SK-N-SH (cell line): Measurements from ENCODE around the gene CXADR. TPM values are rescaled to one million over a fixed set of nuclear protein-coding genes. Genes with fewer than 3 reads are reported as not detected.

Experiments
- CTCF ChIA-PET: fragments of 300-600, 350-600 bp; formaldehyde crosslinking; extraction: SDS; loops from one replicate; lab custom pipeline; 2021; lab: Yijun Ruan, JAX
- POLR2A ChIA-PET: fragments of 350-600 bp; sonication (Branson Sonifier 250); formaldehyde crosslinking; extraction: SDS; loops from one replicate; lab custom pipeline; 2020; ENCODE audit warnings: antibody characterized with exemption, inconsistent platforms; lab: Yijun Ruan, JAX
- DNase-seq: peaks from one replicate; pipeline ENCODE4 v3.0.0; 2012
- H2AFZ ChIP-seq: fragments of 200-600 bp; sonication (generic); 2 replicates; pipeline ENCODE4 v1.8.1; 2016; ENCODE audit warnings: antibody characterized with exemption, mild to moderate bottlenecking, low read depth
- H3F3A ChIP-seq: fragments of 200-600 bp; sonication (generic); replicated peaks from 2 replicates; pipeline ENCODE3; 2016; ENCODE audit warnings: antibody characterized with exemption, mild to moderate bottlenecking; ENCODE audit not compliant: insufficient read depth
- H3K27ac ChIP-seq, 2 experiments: fragments of 200-500 bp in 1 of 2; fragments of 200-600 bp in 1 of 2; sonication (Bioruptor generic) in 1 of 2; sonication (generic), shearing (Covaris generic) in 1 of 2; 2 replicates each; pipeline versions ENCODE4 v1.5.1 to v1.6.1; 2014 to 2016; ENCODE audit warnings: low read depth in 2 of 2, inconsistent platforms in 1 of 2, low read length in 1 of 2, mild to moderate bottlenecking in 1 of 2, mixed read lengths in 1 of 2
- H3K27me3 ChIP-seq: fragments of 200-600 bp; sonication (generic), shearing (Covaris generic); 2 replicates; pipeline ENCODE4 v1.6.1; 2016; ENCODE audit warnings: mixed run types; ENCODE audit not compliant: insufficient read depth
- H3K36me3 ChIP-seq, 2 experiments: fragments of 200-500 bp in 1 of 2; fragments of 200-600 bp in 1 of 2; sonication (Bioruptor generic) in 1 of 2; sonication (generic) in 1 of 2; replicated peaks in 1 of 2; 2 replicates each; pipeline versions ENCODE3 to v1.5.1; 2014 to 2016; ENCODE audit warnings: low read length in 1 of 2, mild to moderate bottlenecking in 1 of 2; ENCODE audit not compliant: insufficient read depth in 2 of 2, control insufficient read depth in 1 of 2
- H3K4me1 ChIP-seq, 2 experiments: fragments of 200-500 bp in 1 of 2; fragments of 200-600 bp in 1 of 2; sonication (Bioruptor generic) in 1 of 2; sonication (generic), shearing (Covaris generic) in 1 of 2; 2 replicates each; pipeline versions ENCODE4 v1.5.1 to v1.6.1; 2014 to 2016; ENCODE audit warnings: low read depth in 1 of 2, low read length in 1 of 2, mixed run types in 1 of 2; ENCODE audit not compliant: insufficient read depth in 2 of 2, control insufficient read depth in 1 of 2
- H3K4me2 ChIP-seq: fragments of 200-600 bp; sonication (generic), shearing (Covaris generic); 2 replicates; pipeline ENCODE4 v1.6.1; 2017; ENCODE audit warnings: mixed run types
- H3K4me3 ChIP-seq, 2 experiments: fragments of 200-500 bp in 1 of 2; fragments of 200-600 bp in 1 of 2; sonication (Bioruptor generic) in 1 of 2; sonication (generic), shearing (Covaris generic) in 1 of 2; 2 replicates each; pipeline versions ENCODE4 v1.5.1 to v1.8.1; 2014 to 2016; ENCODE audit warnings: low read depth in 2 of 2, inconsistent platforms in 1 of 2, low read length in 1 of 2, mild to moderate bottlenecking in 1 of 2, mixed read lengths in 1 of 2, moderate library complexity in 1 of 2
- H3K79me2 ChIP-seq: fragments of 200-600 bp; sonication (generic); 2 replicates; pipeline ENCODE4 v1.8.1; 2017; ENCODE audit warnings: mild to moderate bottlenecking; ENCODE audit not compliant: insufficient read depth
- H3K9ac ChIP-seq: fragments of 200-600 bp; sonication (generic); 2 replicates; pipeline ENCODE4 v1.6.1; 2017; ENCODE audit warnings: mixed run types
- H3K9me2 ChIP-seq: fragments of 200-600 bp; sonication (generic); 2 replicates; pipeline ENCODE4 v1.6.1; 2017; ENCODE audit warnings: mixed run types
- H3K9me3 ChIP-seq: fragments of 200-600 bp; sonication (generic); 2 replicates; pipeline ENCODE4 v1.6.1; 2017; ENCODE audit warnings: mixed run types, mild to moderate bottlenecking, moderate library complexity
- H4K20me1 ChIP-seq: fragments of 200-600 bp; sonication (generic); 2 replicates; pipeline ENCODE4 v1.6.1; 2017; ENCODE audit warnings: mild to moderate bottlenecking, mixed run types; ENCODE audit not compliant: insufficient read depth
- ELF1 ChIP-seq: IDR thresholded peaks from 2 replicates; pipeline ENCODE4 v1.4.0; 2012
- EZH2phosphoT487 ChIP-seq: fragments of 200-600 bp; sonication (generic); IDR thresholded peaks from 2 replicates; pipeline ENCODE4 v1.6.1; 2017; ENCODE audit warnings: low read depth, mixed run types, mild to moderate bottlenecking, antibody characterized with exemption, moderate library complexity, borderline replicate concordance
- FOXJ3 ChIP-seq: sonication (generic); formaldehyde crosslinking; IDR thresholded peaks from 2 replicates; pipeline ENCODE4 v1.5.1; 2020; ENCODE audit warnings: mild to moderate bottlenecking, missing genetic modification reagents
- JUND ChIP-seq: IDR thresholded peaks from 2 replicates; pipeline ENCODE4 v1.4.0; 2012
- MXI1 ChIP-seq: IDR thresholded peaks from 2 replicates; pipeline ENCODE4 v1.6.1; 2012; ENCODE audit warnings: mild to moderate bottlenecking, low read depth, low read length, improper control_type of control experiment
- RAD21 ChIP-seq: IDR thresholded peaks from 2 replicates; pipeline ENCODE4 v1.6.1; 2012; ENCODE audit warnings: mild to moderate bottlenecking, low read length
- RCOR1 ChIP-seq: fragments of 150-350 bp; IDR thresholded peaks from 2 replicates; pipeline ENCODE4 v1.6.1; 2017; ENCODE audit warnings: antibody characterized with exemption, low read length
- RXRA ChIP-seq: IDR thresholded peaks from 2 replicates; pipeline ENCODE4 v1.4.0; 2012; ENCODE audit warnings: low read depth, mild to moderate bottlenecking, borderline replicate concordance
- SIN3A ChIP-seq: IDR thresholded peaks from 2 replicates; pipeline ENCODE4 v1.6.1; 2012; ENCODE audit warnings: low read depth, mild to moderate bottlenecking, low read length, moderate library complexity, borderline replicate concordance
- TAF1 ChIP-seq: IDR thresholded peaks from 2 replicates; pipeline ENCODE4 v1.6.1; 2012; ENCODE audit warnings: low read depth, mild to moderate bottlenecking, low read length, moderate library complexity, borderline replicate concordance
- TCF12 ChIP-seq: IDR thresholded peaks from 2 replicates; pipeline ENCODE4 v1.4.0; 2012
- WGBS: methylation state at CpG from one replicate; pipeline ENCODE4 v1.1.6; 2017; ENCODE audit warnings: low lambda C conversion rate; 5-methylcytosine and 5-hydroxymethylcytosine counted together
- polyA plus RNA-seq, 3 experiments: library from polyadenylated mRNA; depleted of rRNA; stranded (reverse); fragments of >200 nt; gene quantifications; 2 replicates each; pipeline ENCODE4 v1.2.3, GENCODE V29; 2012
- TF ChIP-seq, protein P1 (sequence below): IDR thresholded peaks from 2 replicates; pipeline ENCODE4; 2012
- TF ChIP-seq, protein P2 (sequence below): fragments of 150-350 bp; IDR thresholded peaks from 2 replicates; pipeline ENCODE4 v1.6.1; 2017; ENCODE audit warnings: antibody characterized with exemption, low read length, low read depth, borderline replicate concordance
- TF ChIP-seq, protein P3 (sequence below): fragments of 150-350 bp; IDR thresholded peaks from 2 replicates; pipeline ENCODE4 v1.6.1; 2016; ENCODE audit warnings: mild to moderate bottlenecking, low read depth, low read length

CXADR gene
- polyA plus RNA-seq, 1 of the 3 experiments (the other 2 are of a cell fraction), result 1.1 TPM

DNA sequence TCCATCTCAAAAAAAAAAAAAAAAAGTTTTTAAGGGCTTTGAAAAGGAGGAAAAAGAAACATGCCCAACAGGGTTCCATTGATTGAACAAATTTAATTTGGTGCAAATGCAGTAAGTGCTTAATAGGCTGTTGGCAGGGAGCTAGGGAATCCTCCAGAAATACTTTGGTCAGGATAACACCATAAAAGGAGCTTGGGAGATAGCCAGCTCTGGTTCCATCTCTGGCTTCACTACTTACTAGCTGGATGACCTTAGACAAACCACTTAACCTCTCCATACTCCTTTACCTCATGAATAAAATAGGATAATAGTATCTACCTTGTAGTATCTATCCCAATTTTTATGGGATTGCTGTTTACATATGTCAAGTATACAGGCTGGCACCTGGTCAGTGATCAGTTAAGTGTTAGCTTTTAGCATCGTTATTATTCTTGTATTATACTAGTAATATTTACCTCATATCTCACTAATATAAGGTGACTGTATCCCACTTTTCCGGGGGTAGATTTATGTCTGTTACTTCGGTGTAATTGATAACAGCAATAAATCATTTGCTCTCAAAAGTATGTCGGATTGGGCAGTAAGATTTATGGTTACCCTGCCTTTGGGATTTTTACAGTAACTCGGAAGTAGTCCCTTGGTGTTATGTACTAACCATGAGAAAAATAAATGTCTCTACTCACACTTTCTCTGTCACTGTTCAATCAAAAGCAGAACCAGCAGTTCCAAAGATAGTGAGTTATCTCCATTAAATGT, 63.4 kb downstream of the CXADR start:
- CTCF ChIA-PET, result interaction anchor here (0.6 to 2.5 kb wide), 4 partner anchors 9 to 188 kb away, joined by 3 to 11 read pairs (median 5); partner anchors contain the start of gene CXADR
- TF ChIP-seq, protein P1, sequence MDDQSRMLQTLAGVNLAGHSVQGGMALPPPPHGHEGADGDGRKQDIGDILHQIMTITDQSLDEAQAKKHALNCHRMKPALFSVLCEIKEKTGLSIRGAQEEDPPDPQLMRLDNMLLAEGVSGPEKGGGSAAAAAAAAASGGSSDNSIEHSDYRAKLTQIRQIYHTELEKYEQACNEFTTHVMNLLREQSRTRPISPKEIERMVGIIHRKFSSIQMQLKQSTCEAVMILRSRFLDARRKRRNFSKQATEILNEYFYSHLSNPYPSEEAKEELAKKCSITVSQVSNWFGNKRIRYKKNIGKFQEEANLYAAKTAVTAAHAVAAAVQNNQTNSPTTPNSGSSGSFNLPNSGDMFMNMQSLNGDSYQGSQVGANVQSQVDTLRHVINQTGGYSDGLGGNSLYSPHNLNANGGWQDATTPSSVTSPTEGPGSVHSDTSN, result no peak
- TF ChIP-seq MXI1, result no peak
- TF ChIP-seq, all 33 proteins: peak for 0
- DNase-seq, result peak; percentile 12
- Histone ChIP-seq H3K9me3 (no peaks in the 10 kb centered on the region), H3K36me3 (no peaks in the 10 kb centered on the region), H3K79me2 (no peaks in the 10 kb centered on the region), H3K4me2 (no peak overlapping the region), H2AFZ (no peak overlapping the region), H3K27me3 (no peaks in the 10 kb centered on the region), H3K4me1 (no peaks in the 10 kb centered on the region), H3K9ac (no peak overlapping the region), H3K4me3 (no peak overlapping the region), H3F3A (no peaks in the 10 kb centered on the region), H3K9me2 (no peaks in the 10 kb centered on the region), H4K20me1 (no peaks in the 10 kb centered on the region), H3K27ac (no peak overlapping the region)
- POLR2A ChIA-PET, result no interaction called here
- 68% methylated on average over 5 of the region's 5 CpGs for WGBS

DNA sequence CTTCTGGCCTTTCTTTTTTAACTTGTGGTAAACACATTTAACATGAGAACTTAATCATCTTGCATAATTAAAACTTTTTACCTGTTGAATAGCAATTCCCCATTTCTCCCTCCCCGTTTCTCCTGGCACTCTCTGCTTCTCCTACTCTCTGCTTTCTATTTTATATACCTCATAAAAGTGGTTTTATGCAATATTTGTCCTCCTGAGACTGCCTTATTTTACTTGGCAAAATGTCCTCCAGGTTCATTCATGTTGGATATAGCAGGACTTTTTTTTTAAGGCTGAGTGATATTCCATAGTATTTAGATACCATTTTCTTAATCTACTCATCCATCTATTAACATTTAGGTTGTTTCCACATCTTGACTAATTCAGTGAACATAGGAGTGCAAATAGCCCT, 64.9 kb downstream of the CXADR start:
- Histone ChIP-seq H4K20me1 (no peaks in the 10 kb centered on the region), H3K79me2 (no peaks in the 10 kb centered on the region), H3K27me3 (no peaks in the 10 kb centered on the region), H3K4me3 (no peak overlapping the region), H3F3A (no peaks in the 10 kb centered on the region), H3K9me3 (no peaks in the 10 kb centered on the region), H3K4me2 (no peak overlapping the region), H2AFZ (no peak overlapping the region), H3K36me3 (no peaks in the 10 kb centered on the region), H3K9me2 (no peaks in the 10 kb centered on the region), H3K27ac (no peak overlapping the region), H3K4me1 (no peaks in the 10 kb centered on the region), H3K9ac (no peak overlapping the region)
- DNase-seq, result no peak
- WGBS, result 61% methylated on average over 1 of the region's 1 CpG
- CTCF ChIA-PET, result no interaction called here
- TF ChIP-seq RCOR1, result no peak
- POLR2A ChIA-PET, result no interaction called here

DNA sequence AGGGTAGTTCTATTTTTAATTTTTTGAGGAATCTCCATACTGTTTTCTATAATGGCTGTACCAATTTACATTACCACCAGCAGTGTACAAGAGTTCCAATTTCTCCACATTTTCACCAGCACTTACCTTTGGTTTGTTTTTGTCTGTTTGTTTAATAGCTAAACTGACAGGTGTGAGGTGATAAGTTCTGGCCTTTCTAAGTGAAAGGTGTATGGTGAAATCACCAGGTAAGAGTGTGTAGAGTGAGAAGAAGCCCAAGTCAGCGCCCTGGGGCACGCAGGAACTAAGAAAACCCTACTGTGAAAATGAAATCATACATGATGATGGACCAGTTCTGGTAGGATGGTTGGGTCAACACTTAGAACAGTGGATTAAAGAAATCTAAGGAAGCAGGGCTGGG, 65.3 kb downstream of the CXADR start:
- no peak overlapping the region for H3K27ac ChIP-seq
- no peaks in the 10 kb centered on the region for H3F3A ChIP-seq
- H3K9ac ChIP-seq, result no peak overlapping the region
- H3K4me2 ChIP-seq, result no peak overlapping the region
- no peak for DNase-seq
- ChIA-PET CTCF (interaction anchor here (1.3 kb wide), 1 partner anchor 191 kb away, joined by 5 read pairs; no protein-coding TSS in a partner anchor), POLR2A (no interaction called here)
- no peaks in the 10 kb centered on the region for H4K20me1 ChIP-seq
- H3K9me2 ChIP-seq, result no peaks in the 10 kb centered on the region
- H3K9me3 ChIP-seq, result no peaks in the 10 kb centered on the region
- no peak overlapping the region for H3K4me3 ChIP-seq
- no peak overlapping the region for H2AFZ ChIP-seq
- no peaks in the 10 kb centered on the region for H3K4me1 ChIP-seq
- H3K27me3 ChIP-seq, result no peaks in the 10 kb centered on the region
- H3K79me2 ChIP-seq, result no peaks in the 10 kb centered on the region
- no peaks in the 10 kb centered on the region for H3K36me3 ChIP-seq
- WGBS, result 79% methylated on average over 2 of the region's 2 CpGs
- TF ChIP-seq, protein P2, sequence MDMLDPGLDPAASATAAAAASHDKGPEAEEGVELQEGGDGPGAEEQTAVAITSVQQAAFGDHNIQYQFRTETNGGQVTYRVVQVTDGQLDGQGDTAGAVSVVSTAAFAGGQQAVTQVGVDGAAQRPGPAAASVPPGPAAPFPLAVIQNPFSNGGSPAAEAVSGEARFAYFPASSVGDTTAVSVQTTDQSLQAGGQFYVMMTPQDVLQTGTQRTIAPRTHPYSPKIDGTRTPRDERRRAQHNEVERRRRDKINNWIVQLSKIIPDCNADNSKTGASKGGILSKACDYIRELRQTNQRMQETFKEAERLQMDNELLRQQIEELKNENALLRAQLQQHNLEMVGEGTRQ, result no peak
- TF ChIP-seq, protein P3, sequence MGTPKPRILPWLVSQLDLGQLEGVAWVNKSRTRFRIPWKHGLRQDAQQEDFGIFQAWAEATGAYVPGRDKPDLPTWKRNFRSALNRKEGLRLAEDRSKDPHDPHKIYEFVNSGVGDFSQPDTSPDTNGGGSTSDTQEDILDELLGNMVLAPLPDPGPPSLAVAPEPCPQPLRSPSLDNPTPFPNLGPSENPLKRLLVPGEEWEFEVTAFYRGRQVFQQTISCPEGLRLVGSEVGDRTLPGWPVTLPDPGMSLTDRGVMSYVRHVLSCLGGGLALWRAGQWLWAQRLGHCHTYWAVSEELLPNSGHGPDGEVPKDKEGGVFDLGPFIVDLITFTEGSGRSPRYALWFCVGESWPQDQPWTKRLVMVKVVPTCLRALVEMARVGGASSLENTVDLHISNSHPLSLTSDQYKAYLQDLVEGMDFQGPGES, result no peak
- no peak for TF ChIP-seq EZH2phosphoT487
- no peak for TF ChIP-seq TAF1
- no peak for TF ChIP-seq RAD21
- no peak for TF ChIP-seq FOXJ3 (CRISPR knock-in tag)
- TF ChIP-seq ELF1, result no peak
- no peak for TF ChIP-seq TCF12
- TF ChIP-seq SIN3A, result no peak
- no peak for TF ChIP-seq MXI1
- TF ChIP-seq RXRA, result no peak
- TF ChIP-seq RCOR1, result no peak
- no peak for TF ChIP-seq JUND
